NOMO-1 (cell line): ENCODE results near the gene TMEM154.

ENCODE experiments used
- DNase-seq, 2 experiments: peaks; one replicate each; lab custom pipeline; 2025; ENCODE audit not compliant: unreplicated experiment in 2 of 2; lab: John Stamatoyannopoulos, UW

The TMEM154 gene

DNA sequence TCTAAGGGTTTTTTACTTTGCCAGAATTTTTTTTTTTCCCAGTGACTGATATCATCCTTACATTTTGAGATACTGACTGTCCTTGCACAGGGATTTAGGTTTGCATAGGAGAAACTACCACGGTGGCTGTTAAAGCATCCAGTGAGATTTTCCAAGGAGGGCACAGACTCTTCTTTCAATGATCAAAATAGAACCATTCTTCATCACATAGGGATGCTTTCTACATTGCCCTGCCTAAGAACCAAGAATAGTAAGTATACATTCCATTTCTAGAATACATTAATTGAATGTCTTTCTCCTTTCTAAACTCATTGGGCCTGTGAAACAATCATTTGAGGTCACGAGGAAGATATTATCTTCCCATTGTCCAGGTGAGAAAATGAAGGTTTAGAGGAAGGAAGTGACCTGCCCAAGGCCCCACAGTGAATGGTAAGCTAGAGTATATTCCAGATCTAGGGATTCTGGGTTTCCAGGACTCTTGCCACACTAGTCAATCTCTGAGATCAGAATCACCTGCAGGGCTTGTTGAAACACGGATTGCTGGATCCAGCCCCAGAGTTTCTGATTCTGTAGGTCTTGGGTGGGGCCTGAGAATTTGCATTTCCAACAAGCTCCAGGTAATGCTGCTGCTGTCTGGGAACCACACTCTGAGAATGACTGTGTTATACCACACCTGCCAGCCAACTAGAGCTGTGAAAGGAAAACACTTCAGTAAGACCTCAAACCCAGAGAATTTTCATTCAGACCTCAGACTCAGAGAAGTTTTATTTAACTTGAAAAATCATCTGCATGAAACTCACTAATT lies 17.7 kb upstream of the TMEM154 start:
- no peak for DNase-seq

DNA sequence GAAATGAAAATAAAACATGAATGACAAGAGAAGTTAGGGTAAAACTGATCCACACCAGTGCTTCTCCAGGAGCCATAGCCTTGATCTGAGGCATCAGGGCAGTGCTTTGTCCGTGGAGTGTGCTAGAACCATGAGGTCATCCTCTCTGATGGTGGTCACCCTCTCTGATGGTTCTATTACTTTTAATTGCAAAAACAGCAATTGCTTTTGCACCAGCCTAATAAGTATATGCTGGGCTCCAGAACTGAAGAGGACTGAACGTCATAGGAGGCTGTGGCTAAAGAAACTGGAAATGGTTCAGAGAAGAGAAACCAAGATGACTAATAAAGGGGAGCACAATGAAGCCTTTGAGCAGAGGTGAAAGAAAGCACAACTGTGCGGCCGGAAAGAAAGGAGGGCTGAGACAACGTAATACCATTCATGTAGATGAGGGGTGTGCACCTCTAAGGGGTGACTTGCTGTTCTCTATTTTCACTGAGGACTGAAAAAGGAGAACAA lies 17.0 kb upstream of the TMEM154 start:
- DNase-seq = peak; percentile 64 to 88

DNA sequence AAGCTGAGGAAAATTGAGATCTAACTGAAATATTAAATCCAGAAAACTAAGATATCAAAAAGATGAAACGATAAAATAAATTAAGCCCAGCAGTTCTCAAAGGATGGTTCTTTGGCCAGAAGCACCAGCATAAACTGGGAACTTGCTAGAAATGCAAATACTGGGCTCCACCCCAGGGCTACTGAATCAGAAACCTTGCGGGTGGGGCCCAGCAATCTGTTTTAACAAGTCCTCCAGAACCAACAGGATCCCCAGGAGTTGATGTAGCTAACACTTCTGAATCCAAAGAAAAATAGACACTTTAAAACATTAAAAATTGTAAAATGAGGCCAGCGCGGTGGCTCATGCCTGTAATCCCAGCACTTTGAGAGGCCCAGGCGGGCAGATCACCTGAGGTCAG lies 14.1 kb upstream of the TMEM154 start:
- DNase-seq = no peak

DNA sequence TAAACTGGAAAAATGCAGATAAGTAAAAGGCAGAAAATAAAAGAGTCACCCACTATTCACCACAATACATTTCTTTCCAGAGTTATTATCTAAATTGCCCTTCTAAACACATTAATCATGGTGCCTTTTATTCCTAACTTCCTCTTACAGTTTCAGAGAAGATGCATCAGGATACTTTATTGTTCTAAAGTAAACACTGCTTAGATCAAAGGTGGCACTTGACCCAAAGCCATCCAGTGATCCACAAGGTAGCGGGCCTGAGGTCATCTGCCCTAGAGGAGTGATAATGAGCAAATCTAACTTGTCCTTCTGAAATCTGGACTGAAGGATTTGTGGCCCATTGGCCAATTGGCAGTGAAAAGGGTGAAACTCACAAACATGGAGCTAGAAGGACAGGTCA lies 12.0 kb upstream of the TMEM154 start:
- peak in 1 of 2 experiments; percentile 53 for DNase-seq

DNA sequence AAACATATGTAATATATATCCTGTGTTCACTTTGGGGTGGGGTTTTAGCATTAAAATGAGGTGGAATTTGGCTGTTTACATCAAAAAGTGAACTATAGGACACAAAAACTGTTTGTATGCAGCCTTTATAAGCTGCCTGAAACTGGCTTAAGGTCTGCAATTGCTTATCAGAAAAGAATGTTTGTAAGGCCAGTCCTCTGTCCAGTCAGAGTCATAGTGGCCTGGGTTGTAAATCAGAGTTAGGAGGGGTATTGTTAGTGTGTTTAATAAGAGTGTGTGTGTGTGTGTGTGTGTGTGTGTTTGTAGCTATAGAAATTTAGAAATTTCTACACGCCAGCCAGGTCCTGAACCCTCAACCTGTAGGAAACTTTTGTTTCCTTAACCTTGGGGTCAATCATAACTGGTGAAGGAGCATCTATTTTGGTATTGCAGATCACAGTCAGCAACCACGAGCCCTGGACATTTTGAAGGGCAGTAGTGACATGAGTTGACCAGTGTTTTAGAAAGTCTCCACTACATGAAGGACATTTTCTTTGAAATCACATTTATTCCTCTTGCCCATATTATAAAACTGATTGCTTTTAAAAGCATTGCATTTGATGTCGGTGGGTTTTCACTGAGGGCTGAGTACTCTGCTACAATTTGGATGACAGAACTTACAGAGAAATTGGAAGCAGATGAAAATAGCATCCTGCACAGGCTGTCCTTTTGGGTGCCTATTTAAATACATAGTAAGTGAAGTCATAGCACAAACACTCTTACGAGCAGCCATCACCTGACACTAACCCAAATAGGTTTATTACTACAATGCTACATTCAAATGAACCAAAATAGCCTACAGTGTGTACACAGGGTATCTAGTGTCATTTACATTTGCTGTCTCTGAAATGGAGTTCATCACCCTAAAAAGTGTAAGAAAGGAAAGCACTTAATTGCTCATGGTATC lies 11.2 kb upstream of the TMEM154 start:
- DNase-seq = no peak

DNA sequence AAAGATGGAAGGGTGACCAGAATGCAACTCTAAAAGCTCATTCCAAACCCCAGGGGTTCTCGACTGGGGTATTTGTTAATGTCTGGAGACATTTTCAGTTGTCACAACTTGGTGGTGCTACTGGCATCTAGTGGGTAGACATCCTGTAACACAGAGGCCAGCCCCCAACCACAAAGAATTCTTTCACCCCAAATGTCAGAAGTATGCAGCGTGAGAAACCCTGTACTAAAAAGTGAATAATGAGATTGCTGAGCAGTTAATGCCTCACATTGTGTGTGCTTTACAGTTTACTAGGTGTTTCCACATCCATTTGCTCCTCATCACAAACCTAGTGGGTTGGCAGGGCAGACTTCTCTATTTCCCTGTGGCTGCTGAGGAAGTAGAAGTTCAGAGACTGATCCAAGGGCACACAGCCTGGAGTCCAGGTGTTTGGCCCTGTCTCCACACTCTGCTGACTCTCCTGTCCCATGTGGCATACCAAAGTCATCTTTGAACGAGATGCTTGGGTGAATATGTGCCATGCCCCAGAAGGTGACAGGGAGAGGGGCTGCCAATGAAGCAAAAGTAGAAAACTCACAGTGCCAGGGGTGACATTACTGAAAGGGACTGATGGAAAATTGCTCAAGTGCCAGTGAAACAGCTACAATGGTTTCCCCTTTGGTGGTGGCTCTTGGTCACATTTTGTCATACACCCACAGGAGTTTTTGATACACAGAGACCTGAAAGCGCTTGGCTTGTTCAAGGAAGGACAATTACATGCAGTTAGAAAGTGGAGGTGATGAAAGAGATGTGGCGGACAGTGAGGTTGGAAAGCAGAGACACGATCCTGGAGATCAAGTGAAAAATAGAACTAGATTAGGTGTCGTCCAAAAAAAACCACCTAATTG lies 10.1 kb upstream of the TMEM154 start:
- peak; percentile 10 to 27 for DNase-seq

DNA sequence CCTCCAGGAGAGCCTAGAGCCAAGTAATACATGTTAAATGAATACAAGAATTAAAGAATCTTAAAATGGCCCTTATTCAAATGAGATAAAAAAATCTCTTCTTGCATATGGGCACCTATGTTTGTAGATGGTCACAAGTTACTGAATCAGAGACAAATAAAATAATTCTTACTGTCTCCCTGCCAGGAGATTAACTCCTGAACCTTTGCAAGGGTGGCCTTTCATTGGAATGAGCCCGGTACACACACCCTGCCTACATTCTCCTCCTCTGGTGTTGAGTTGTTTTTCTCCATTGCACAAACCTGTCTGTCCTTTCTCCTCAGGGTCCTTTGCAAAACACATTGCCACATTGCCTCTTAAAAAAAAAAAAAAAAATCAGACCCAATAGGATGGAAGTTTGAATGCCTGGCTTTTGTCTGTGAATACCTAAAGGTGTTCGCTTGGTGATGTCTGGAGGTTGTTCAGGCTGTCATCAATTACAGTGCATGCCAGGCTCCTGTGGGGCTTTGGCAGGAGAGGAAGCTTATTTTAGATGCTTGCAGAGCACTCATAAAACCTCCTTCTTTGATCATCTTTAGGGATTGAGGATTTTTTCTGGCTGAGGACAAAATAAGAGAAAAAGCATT lies 8.3 kb upstream of the TMEM154 start:
- no peak for DNase-seq

DNA sequence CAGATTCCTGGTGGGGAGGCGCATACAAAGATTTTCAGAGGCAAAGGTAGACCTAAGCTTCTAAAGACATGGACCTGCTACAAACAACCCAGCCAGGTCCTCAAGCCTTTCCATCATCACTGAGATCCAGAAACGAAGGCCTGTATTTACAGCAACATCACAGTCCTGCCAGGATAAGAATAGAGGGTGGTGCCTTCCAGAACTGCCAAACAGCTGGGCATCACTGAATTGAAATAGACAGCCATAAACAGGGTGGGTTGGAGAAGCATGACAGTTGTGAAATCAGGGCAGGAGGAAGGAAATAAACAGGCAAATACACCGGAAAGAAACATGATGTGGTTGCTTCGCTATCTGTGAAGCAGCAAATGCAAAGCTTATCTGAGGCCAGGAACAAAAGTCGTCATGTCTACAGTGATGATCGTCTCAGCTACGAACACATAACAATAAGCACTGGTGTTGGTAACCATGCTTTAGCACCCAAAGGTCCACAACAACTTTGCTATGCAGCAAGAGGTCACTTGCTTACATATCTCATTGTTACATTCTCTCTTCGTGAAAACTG lies 6.7 kb upstream of the TMEM154 start:
- peak; percentile 51 to 52 for DNase-seq

DNA sequence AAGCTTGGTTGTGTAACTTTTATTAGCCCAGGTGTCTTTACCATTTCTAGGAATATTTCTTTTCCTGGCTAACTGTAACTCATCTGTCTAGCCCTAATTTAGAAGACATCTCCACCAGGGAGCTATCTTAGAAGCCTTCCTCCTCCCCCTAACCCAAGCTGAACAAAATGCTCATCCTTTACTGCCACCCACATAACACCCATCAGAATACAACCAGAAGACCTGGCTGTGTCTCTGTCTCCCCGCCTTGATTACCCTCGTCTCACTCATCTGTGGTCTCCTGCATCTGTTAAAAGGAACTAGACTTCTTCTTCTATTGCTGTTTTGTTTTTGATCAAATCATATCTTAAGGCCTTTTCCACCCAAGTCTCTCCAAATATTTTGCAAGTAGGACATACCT lies 4.8 kb upstream of the TMEM154 start:
- no peak for DNase-seq

DNA sequence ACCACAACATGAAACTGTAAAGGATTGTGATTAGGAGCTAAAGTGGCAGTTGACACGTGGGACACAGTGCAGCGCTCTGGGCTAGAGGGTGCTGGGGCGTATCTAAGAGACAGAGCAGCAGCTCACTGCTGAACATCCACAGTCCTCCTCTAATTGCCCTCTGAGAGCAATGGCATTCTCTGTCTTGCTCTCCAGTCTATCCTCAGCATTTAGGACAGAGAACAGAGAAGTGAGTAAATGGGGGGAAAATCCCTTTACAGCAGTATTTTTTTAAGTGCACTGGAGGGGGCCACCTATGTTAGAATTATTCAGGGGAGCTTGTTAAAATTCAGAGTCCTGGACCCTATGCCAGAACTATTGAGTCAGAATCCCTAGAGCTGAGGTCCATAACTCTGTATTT lies 4.2 kb upstream of the TMEM154 start:
- no peak for DNase-seq

DNA sequence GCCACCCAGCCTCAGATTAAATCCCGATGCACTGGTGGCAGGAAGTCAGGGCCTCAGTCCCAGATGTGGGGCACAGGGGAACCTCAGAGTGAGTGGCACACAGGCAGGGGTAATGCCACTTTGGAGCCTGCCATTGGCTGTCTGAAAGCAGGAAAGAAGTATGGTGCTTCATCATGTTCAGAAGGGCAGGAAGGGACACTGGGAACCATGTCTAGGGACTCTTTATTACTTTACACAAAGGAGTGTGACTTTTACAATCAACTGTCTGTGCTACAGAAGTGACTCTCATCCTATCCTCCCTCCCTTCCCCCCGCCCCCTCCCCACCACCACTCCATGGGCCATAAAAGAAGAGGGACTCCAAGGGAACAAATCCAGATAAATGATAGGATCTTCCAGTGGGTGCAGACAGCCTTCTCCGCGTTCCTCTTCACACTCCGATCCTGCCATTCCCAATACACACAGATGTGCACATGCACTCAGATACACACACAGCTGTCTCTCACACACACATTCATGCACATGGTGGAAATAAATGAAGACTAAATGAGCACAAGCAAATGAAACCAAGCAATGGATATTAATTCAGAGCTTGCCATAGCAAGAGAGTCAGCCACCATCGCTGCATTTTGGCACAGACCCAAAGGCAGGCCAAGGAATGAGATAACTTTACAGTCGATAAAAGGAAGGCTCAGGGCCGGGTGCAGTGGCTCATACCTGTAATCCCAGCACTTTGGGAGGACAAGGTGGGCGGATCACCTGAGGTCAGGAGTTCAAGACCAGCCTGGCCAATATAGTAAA lies 2.5 kb upstream of the TMEM154 start:
- no peak for DNase-seq

DNA sequence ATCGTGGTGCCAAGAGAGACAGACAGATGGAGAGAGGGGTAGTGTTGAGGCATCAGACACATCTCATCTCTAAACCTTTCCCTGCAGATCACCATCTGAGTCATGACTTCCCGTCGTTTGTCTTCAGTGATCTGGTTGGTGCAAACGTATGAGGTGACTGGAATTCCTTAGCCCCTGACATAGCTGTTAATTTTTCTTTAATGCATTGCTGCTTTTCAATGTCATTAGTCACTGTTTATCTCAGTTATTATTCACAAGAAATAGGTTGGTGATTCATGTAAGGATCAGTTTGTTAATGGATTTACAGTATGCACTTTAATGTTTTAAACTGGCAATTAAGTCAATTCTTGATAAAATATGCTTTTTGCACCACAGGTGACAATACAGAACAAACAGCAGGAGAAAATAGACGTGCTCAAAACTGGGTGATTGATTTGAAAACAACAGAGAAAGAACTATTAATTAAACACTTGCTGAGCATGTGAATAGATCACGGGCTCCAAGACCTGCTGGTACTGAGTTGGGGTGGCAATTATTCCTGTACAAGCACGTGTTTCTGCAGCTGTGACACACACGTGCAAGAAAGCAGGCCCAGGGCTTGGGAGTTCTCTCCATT lies 1.3 kb upstream of the TMEM154 start:
- DNase-seq = peak; percentile 53 to 68

DNA sequence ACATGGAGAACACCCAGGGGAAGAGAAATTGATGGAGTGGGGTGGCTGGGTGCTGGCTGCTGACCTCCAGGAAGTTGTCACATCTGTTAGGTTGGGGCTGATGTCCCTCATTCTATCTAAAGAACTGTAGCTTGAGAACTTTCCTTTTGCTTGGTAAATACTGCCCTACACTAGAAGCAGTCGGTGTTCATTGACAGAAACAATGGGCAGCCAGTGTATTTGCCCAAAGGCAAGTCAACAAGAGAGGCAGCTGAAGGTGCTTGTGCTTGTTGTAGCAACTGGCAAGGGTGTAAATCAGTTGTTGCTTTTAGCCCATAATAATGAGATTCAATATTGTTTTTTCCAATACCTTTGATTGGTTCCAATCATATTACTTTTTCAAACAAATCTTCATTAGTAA lies 956 bp downstream of the TMEM154 start:
- no peak for DNase-seq

DNA sequence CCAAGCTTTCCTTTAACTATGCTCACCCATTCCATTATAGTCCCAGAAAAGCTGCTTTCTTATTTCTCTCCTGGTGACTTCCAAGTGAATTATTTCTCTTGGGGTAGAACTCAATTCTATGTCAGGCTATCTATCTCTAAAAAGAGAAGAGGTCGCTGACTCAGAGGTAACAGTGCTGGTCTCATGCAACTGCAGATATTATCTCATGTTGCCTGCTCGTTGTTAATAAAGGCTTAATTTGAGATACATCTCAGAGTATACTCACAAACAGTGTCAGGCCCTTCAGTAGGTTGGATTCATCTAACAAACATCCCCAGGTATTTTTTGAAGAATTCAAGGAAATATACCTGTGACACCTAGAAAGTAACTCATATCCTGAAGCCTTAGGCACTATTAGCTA lies 2.7 kb downstream of the TMEM154 start:
- DNase-seq = no peak

DNA sequence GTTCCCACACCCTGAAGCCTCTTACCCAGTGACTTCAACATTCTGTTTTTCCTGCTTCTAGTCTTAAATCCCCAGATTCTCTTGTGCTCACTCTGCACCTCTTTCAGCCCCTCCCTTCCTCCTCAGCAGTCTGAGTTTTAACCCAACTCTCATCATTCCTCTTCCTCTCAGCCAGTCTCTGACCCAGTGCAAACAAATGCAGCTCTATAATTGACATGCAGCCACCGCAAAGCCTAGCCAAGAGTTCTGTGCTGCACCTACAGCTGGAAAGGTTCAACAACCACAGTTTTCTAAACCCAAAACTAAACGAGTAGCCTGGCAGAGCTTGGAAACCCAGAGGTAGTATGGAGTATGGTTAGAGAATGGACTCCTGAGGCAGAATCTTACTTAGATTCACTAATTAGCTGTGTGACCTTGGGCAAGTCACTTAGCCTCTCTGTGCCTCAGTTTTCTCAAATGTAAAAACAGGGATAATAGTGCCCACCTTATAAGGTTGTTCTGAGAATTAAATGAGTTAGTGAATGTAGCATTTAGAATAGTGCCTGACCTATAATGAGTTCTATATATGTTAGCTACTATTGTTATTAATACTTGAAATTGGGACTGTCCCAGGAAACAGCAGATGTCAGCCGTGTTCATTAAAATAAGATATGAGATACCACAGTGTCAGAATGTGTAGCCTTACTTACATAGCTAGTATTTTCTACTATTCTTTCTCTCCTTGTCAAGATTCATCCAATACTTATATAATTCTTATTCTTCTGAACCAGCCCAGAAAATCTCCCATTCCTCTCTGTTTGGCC lies 3.5 kb downstream of the TMEM154 start:
- no peak for DNase-seq

DNA sequence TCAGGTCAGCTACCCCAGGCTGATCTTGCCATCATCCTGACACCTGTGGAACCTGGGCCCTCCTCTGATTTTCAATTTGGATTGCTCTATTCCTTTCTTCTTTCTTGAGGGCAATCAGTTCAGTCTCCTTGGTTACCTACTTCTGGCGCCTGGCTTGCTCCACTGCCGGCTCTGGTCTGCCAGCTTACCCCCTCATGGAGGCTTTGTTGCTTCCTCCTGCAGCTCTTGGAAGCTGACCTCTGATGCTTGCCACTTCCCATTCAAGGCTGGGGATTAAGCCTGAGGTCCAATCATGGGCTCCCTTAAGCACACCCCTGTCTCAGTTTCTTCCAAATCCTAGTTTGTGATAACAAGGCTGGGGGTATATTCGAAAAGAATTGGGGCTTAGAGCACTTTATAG lies 5.4 kb downstream of the TMEM154 start:
- DNase-seq = no peak

DNA sequence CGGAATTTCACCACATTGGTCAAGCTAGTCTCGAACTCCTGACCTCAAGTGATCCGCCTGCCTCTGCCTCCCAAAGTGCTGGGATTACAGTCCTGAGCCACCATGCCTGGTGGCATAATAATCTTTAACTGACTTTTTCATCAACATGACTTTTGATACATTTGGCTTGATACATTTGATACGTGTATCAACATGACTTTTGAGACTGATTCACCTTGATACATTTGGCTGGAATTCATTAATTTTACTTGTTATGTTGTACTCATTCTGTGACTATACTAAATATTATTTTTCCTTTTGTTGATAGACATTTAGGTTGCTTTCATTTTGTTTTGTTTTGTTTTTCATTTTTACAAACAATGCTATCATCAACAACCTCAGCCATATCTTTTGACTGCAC lies 6.3 kb downstream of the TMEM154 start:
- DNase-seq = no peak
